ENCODE results near the gene RGS11.

- TF ChIP-seq, protein P1, sequence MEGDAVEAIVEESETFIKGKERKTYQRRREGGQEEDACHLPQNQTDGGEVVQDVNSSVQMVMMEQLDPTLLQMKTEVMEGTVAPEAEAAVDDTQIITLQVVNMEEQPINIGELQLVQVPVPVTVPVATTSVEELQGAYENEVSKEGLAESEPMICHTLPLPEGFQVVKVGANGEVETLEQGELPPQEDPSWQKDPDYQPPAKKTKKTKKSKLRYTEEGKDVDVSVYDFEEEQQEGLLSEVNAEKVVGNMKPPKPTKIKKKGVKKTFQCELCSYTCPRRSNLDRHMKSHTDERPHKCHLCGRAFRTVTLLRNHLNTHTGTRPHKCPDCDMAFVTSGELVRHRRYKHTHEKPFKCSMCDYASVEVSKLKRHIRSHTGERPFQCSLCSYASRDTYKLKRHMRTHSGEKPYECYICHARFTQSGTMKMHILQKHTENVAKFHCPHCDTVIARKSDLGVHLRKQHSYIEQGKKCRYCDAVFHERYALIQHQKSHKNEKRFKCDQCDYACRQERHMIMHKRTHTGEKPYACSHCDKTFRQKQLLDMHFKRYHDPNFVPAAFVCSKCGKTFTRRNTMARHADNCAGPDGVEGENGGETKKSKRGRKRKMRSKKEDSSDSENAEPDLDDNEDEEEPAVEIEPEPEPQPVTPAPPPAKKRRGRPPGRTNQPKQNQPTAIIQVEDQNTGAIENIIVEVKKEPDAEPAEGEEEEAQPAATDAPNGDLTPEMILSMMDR (optimal IDR thresholded peaks at IDR 0.05 in 1 of 3, IDR thresholded peaks at IDR 0.05 in 1 of 3, conservative IDR thresholded peaks at IDR 0.05 in 1 of 3; ENCODE audit: extremely low read depth in 1 of 3, insufficient read depth in 2 of 3, low read length in 3 of 3), result no peak
- no peak for TF ChIP-seq EZH2 (IDR thresholded peaks at IDR 0.05; ENCODE audit: low read length)
Measured at GRCh38 chr16:262121-262745, 13.5 kb downstream of the RGS11 start.
